Right lobe of liver (tissue), 4 donors: ENCODE results near the gene BAZ2A.

Source experiments
- POLR2A ChIP-seq: fragments of 450-650 bp; IDR thresholded peaks from one replicate; pipeline ENCODE4 v1.6.1; 2017; ENCODE audit warnings: antibody characterized with exemption, mild to moderate bottlenecking
- TF ChIP-seq, protein P1 (sequence below), 4 donors: fragments of 200-600 bp in 3 of 4; fragments of 450-650 bp in 1 of 4; IDR thresholded peaks; one replicate each; pipeline versions ENCODE4 v1.5.1 to v1.8.0; 2016 to 2022; ENCODE audit warnings: antibody characterized with exemption in 4 of 4, mild to moderate bottlenecking in 2 of 4
- donor health status: DM: no; HTN: no; CAD: no.
- donor health status: DM: no; HTN: no; CAD: no.
- donor health status: DM: no; HTN: yes; CAD: no.

DNA sequence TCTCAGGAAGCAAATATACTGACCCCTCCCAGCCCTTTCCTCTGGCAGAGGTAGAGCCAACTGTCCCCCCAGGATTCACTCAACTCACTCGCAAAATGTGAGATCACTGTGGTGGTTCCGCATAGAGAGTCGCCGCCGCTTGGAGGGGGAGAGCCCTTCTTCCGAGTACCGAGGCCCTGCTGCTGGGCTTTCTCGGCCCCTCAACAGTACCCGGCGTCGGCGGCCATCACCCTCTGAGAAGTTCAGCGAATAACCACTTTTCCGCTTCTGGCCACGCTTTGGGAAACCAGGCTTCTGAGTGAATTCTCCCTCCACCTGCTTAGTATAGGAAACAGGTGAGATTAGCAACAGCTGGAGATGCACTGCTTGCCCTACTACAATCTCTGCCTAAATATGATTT, 31.1 kb downstream of the BAZ2A start:
- TF ChIP-seq, protein P1, sequence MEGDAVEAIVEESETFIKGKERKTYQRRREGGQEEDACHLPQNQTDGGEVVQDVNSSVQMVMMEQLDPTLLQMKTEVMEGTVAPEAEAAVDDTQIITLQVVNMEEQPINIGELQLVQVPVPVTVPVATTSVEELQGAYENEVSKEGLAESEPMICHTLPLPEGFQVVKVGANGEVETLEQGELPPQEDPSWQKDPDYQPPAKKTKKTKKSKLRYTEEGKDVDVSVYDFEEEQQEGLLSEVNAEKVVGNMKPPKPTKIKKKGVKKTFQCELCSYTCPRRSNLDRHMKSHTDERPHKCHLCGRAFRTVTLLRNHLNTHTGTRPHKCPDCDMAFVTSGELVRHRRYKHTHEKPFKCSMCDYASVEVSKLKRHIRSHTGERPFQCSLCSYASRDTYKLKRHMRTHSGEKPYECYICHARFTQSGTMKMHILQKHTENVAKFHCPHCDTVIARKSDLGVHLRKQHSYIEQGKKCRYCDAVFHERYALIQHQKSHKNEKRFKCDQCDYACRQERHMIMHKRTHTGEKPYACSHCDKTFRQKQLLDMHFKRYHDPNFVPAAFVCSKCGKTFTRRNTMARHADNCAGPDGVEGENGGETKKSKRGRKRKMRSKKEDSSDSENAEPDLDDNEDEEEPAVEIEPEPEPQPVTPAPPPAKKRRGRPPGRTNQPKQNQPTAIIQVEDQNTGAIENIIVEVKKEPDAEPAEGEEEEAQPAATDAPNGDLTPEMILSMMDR (IDR thresholded peaks at IDR 0.05): no peak
- no peak for TF ChIP-seq POLR2A
